Tibial nerve (tissue), 4 donors: ENCODE data around the gene BTBD9. TPM values are rescaled to one million over a fixed set of nuclear protein-coding genes. Genes with fewer than 3 reads are reported as not detected.

ENCODE experiments used
- DNase-seq, 2 donors: peaks; one replicate each; pipeline ENCODE4 v3.0.0-alpha.2; 2019; ENCODE audit warnings: low spot score in 2 of 2
- H3K27ac ChIP-seq, 4 donors: fragments of 200-600 bp; sonication (generic) in 3 of 4; one replicate each; pipeline ENCODE4 v1.5.1; 2017 to 2019; ENCODE audit warnings: mild to moderate bottlenecking in 1 of 4
- H3K27me3 ChIP-seq, 2 donors: fragments of 200-600 bp; sonication (generic) in 1 of 2; one replicate each; pipeline versions ENCODE4 v1.5.1 to v1.6.0; 2017 to 2019
- H3K36me3 ChIP-seq, 3 donors: fragments of 200-600 bp; sonication (generic); one replicate each; pipeline ENCODE4 v1.5.1; 2018 to 2019
- H3K4me1 ChIP-seq, 4 donors: fragments of 200-600 bp; sonication (generic) in 3 of 4; one replicate each; pipeline ENCODE4 v1.5.1; 2017 to 2019
- H3K4me3 ChIP-seq, 4 donors: fragments of 200-600 bp; sonication (generic) in 3 of 4; one replicate each; pipeline ENCODE4 v1.5.1; 2017 to 2019; ENCODE audit warnings: mild to moderate bottlenecking in 1 of 4, moderate library complexity in 1 of 4
- H3K9me3 ChIP-seq, 4 donors: fragments of 200-600 bp; sonication (generic) in 3 of 4; one replicate each; pipeline ENCODE4 v1.5.1; 2017 to 2019
- CTCF ChIP-seq, 5 experiments: fragments of 200-600 bp in 3 of 5; fragments of 450-650 bp in 2 of 5; sonication (generic) in 3 of 5; IDR thresholded peaks; one replicate each; pipeline ENCODE4 v1.5.1; 2016 to 2019; ENCODE audit warnings: antibody characterized with exemption in 5 of 5, mild to moderate bottlenecking in 3 of 5, moderate library complexity in 2 of 5
- EP300 ChIP-seq, 2 donors: sonication (generic); formaldehyde crosslinking; IDR thresholded peaks; one replicate each; pipeline ENCODE4 v1.6.1; 2017; ENCODE audit warnings: antibody characterized with exemption in 2 of 2, mild to moderate bottlenecking in 1 of 2
- POLR2A ChIP-seq, 2 donors: fragments of 450-650 bp; IDR thresholded peaks; one replicate each; pipeline ENCODE4 v1.6.1; 2017; ENCODE audit warnings: antibody characterized with exemption in 2 of 2, mild to moderate bottlenecking in 2 of 2, moderate library complexity in 2 of 2
- WGBS, 2 donors: methylation state at CpG; one replicate each; pipeline ENCODE4 v1.1.5; 2018; 5-methylcytosine and 5-hydroxymethylcytosine counted together
- total RNA-seq, 4 donors: library from RNA; depleted of rRNA; stranded (reverse); fragments of >200 nt; gene quantifications; one replicate each; pipeline ENCODE4 v1.1.0, GENCODE V29; 2016

The BTBD9 gene
- total RNA-seq, 4 donors from 2014 or later, result 7.5 to 23.9 (median 10.7) TPM

- Histone ChIP-seq H3K4me3 (no peak overlapping the region), H3K27ac (no peak overlapping the region), H3K36me3 (no peaks in the 10 kb centered on the region), H3K27me3 (no peaks in the 10 kb centered on the region), H3K4me1 (peaks cover 0 to 27% (median 5%) of the 10 kb centered on the region in 4 donors), H3K9me3 (no peaks in the 10 kb centered on the region)
- TF ChIP-seq POLR2A (IDR thresholded peaks at IDR 0.05) (no peak), CTCF (IDR thresholded peaks at IDR 0.05) (no peak), EP300 (IDR thresholded peaks at IDR 0.05) (no peak)
- DNase-seq, result peak in 1 of 2 donors; percentile 25
- WGBS, 2 donors, result 53 to 61% methylated on average over 8 of the region's 8 CpGs
Measured at GRCh38 chr6:38370653-38371601, 268.8 kb downstream of the BTBD9 start.

- H3K9me3 ChIP-seq, result no peaks in the 10 kb centered on the region
- no peak overlapping the region for H3K4me3 ChIP-seq
- H3K27ac ChIP-seq, result no peak overlapping the region
- H3K27me3 ChIP-seq, result no peaks in the 10 kb centered on the region
- no peak for DNase-seq
- H3K4me1 ChIP-seq, result peaks cover 0 to 14% (median 0%) of the 10 kb centered on the region in 4 donors
- no peaks in the 10 kb centered on the region for H3K36me3 ChIP-seq
- TF ChIP-seq EP300 (IDR thresholded peaks at IDR 0.05) (no peak), POLR2A (IDR thresholded peaks at IDR 0.05) (no peak), CTCF (IDR thresholded peaks at IDR 0.05) (no peak)
Measured at GRCh38 chr6:38367231-38367630, 272.5 kb downstream of the BTBD9 start.

GRCh38 chr6:38366234-38366633, 273.5 kb downstream of the BTBD9 start:
- H3K4me3 ChIP-seq, result no peak overlapping the region
- 46% methylated on average over 3 of the region's 3 CpGs for WGBS, 2 donors
- H3K36me3 ChIP-seq, result no peaks in the 10 kb centered on the region
- TF ChIP-seq EP300 (IDR thresholded peaks at IDR 0.05) (no peak), CTCF (IDR thresholded peaks at IDR 0.05) (no peak), POLR2A (IDR thresholded peaks at IDR 0.05) (no peak)
- no peaks in the 10 kb centered on the region for H3K27me3 ChIP-seq
- H3K27ac ChIP-seq, result no peak overlapping the region
- peaks cover 0 to 11% (median 0%) of the 10 kb centered on the region in 4 donors for H3K4me1 ChIP-seq
- no peak for DNase-seq
- no peaks in the 10 kb centered on the region for H3K9me3 ChIP-seq

GRCh38 chr6:38364775-38365174, 275.0 kb downstream of the BTBD9 start:
- DNase-seq, result no peak
- Histone ChIP-seq H3K4me3 (no peak overlapping the region), H3K4me1 (peaks cover 0 to 3% (median 0%) of the 10 kb centered on the region in 4 donors), H3K27ac (no peak overlapping the region), H3K27me3 (no peaks in the 10 kb centered on the region), H3K9me3 (no peaks in the 10 kb centered on the region), H3K36me3 (no peaks in the 10 kb centered on the region)
- TF ChIP-seq POLR2A (IDR thresholded peaks at IDR 0.05) (no peak), EP300 (IDR thresholded peaks at IDR 0.05) (no peak)
- WGBS, 2 donors, result 94 to 97% methylated on average over 2 of the region's 2 CpGs

- no peak for DNase-seq
- H3K4me1 ChIP-seq, result peaks cover 0 to 3% (median 0%) of the 10 kb centered on the region in 4 donors
- 73 to 76% methylated on average over 3 of the region's 3 CpGs for WGBS, 2 donors
- TF ChIP-seq CTCF (IDR thresholded peaks at IDR 0.05) (no peak), POLR2A (IDR thresholded peaks at IDR 0.05) (no peak), EP300 (IDR thresholded peaks at IDR 0.05) (no peak)
- no peaks in the 10 kb centered on the region for H3K9me3 ChIP-seq
- H3K36me3 ChIP-seq, result no peaks in the 10 kb centered on the region
- no peak overlapping the region for H3K4me3 ChIP-seq
- H3K27me3 ChIP-seq, result no peaks in the 10 kb centered on the region
- no peak overlapping the region for H3K27ac ChIP-seq
Measured at GRCh38 chr6:38364127-38364526, 275.6 kb downstream of the BTBD9 start.
